ENCODE data around the gene PNPT1.

Gene PNPT1

GRCh38 chr2:55618025-55618274 is 75.7 kb downstream of the PNPT1 start:
- Histone ChIP-seq H3K9me3 (ENCODE audit: control insufficient read depth in 5 of 5, low read length in 5 of 5) (no peaks in the 10 kb centered on the region), H3K27ac (ENCODE audit: low read depth, low read length) (peak overlapping the region; percentile 99), H3K9ac (ENCODE audit: low read length in 5 of 5) (peak overlapping the region; percentile 96 to 100 (median 97)), H3K4me3 (ENCODE audit: low read depth in 1 of 5, low read length in 5 of 5) (peak overlapping the region; percentile 94 to 100 (median 99)), H3K27me3 (ENCODE audit: control insufficient read depth in 5 of 5, insufficient read depth in 4 of 5, low read length in 5 of 5) (no peaks in the 10 kb centered on the region), H3K4me1 (ENCODE audit: control insufficient read depth in 5 of 5, insufficient read depth in 5 of 5, low read length in 5 of 5) (peaks cover 6 to 62% (median 44%) of the 10 kb centered on the region in 5 donors), H3K36me3 (ENCODE audit: control insufficient read depth in 5 of 5, insufficient read depth in 5 of 5, low read length in 5 of 5) (peaks cover 9 to 21% (median 15%) of the 10 kb centered on the region in 5 donors)

- Histone ChIP-seq H3K36me3 (ENCODE audit: control insufficient read depth in 5 of 5, insufficient read depth in 5 of 5, low read length in 5 of 5) (peaks cover 11 to 22% (median 18%) of the 10 kb centered on the region in 5 donors), H3K9ac (ENCODE audit: low read length in 5 of 5) (peak within 1 kb of the TSS; percentile 99 to 100 (median 100)), H3K4me3 (ENCODE audit: low read depth in 1 of 5, low read length in 5 of 5) (peak within 1 kb of the TSS; percentile 99 to 100 (median 100)), H3K9me3 (ENCODE audit: control insufficient read depth in 5 of 5, low read length in 5 of 5) (no peaks in the 10 kb centered on the region), H3K27ac (ENCODE audit: low read depth, low read length) (peak within 1 kb of the TSS; percentile 99), H3K4me1 (ENCODE audit: control insufficient read depth in 5 of 5, insufficient read depth in 5 of 5, low read length in 5 of 5) (peaks cover 6 to 57% (median 44%) of the 10 kb centered on the region in 5 donors), H3K27me3 (ENCODE audit: control insufficient read depth in 5 of 5, insufficient read depth in 4 of 5, low read length in 5 of 5) (no peaks in the 10 kb centered on the region)
Observed at GRCh38 chr2:55617175-55618024, 76.2 kb downstream of the PNPT1 start, which contains the start of gene PPP4R3B. PPP4R3B (minus strand) TSS chr2:55617622; CDS start chr2:55617285, 337 bp downstream.

- peaks cover 6 to 52% (median 40%) of the 10 kb centered on the region in 5 donors for H3K4me1 ChIP-seq (ENCODE audit: control insufficient read depth in 5 of 5, insufficient read depth in 5 of 5, low read length in 5 of 5)
- H3K9ac ChIP-seq (ENCODE audit: low read length in 5 of 5): peak overlapping the region; percentile 99 to 100 (median 100)
Observed at GRCh38 chr2:55616551-55617174, 77.0 kb downstream of the PNPT1 start.

GRCh38 chr2:55611997-55612396 is 81.6 kb downstream of the PNPT1 start:
- H3K9ac ChIP-seq (ENCODE audit: low read length in 5 of 5): no peak overlapping the region
- H3K4me1 ChIP-seq (ENCODE audit: control insufficient read depth in 5 of 5, insufficient read depth in 5 of 5, low read length in 5 of 5): peaks cover 0 to 22% (median 17%) of the 10 kb centered on the region in 5 donors
- H3K4me3 ChIP-seq (ENCODE audit: low read depth in 1 of 5, low read length in 5 of 5): no peak overlapping the region
- H3K9me3 ChIP-seq (ENCODE audit: control insufficient read depth in 5 of 5, low read length in 5 of 5): no peaks in the 10 kb centered on the region
- no peaks in the 10 kb centered on the region for H3K27me3 ChIP-seq (ENCODE audit: control insufficient read depth in 5 of 5, insufficient read depth in 4 of 5, low read length in 5 of 5)
- peaks cover 21 to 33% (median 25%) of the 10 kb centered on the region in 5 donors for H3K36me3 ChIP-seq (ENCODE audit: control insufficient read depth in 5 of 5, insufficient read depth in 5 of 5, low read length in 5 of 5)
- no peak overlapping the region for H3K27ac ChIP-seq (ENCODE audit: low read depth, low read length)

More at GRCh38 chr2:55616551-55617174, 77.0 kb downstream of the PNPT1 start:
- Histone ChIP-seq H3K27ac (ENCODE audit: low read depth, low read length) (peak overlapping the region; percentile 99), H3K36me3 (ENCODE audit: control insufficient read depth in 5 of 5, insufficient read depth in 5 of 5, low read length in 5 of 5) (peaks cover 15 to 24% (median 17%) of the 10 kb centered on the region in 5 donors), H3K27me3 (ENCODE audit: control insufficient read depth in 5 of 5, insufficient read depth in 4 of 5, low read length in 5 of 5) (no peaks in the 10 kb centered on the region), H3K4me3 (ENCODE audit: low read depth in 1 of 5, low read length in 5 of 5) (peak overlapping the region; percentile 99 to 100 (median 100)), H3K9me3 (ENCODE audit: control insufficient read depth in 5 of 5, low read length in 5 of 5) (no peaks in the 10 kb centered on the region)

- Histone ChIP-seq H3K9ac (ENCODE audit: low read length in 5 of 5) (no peak overlapping the region), H3K27me3 (ENCODE audit: control insufficient read depth in 5 of 5, insufficient read depth in 4 of 5, low read length in 5 of 5) (no peaks in the 10 kb centered on the region), H3K36me3 (ENCODE audit: control insufficient read depth in 5 of 5, insufficient read depth in 5 of 5, low read length in 5 of 5) (peaks cover 21 to 33% (median 25%) of the 10 kb centered on the region in 5 donors), H3K9me3 (ENCODE audit: control insufficient read depth in 5 of 5, low read length in 5 of 5) (no peaks in the 10 kb centered on the region), H3K4me1 (ENCODE audit: control insufficient read depth in 5 of 5, insufficient read depth in 5 of 5, low read length in 5 of 5) (peaks cover 0 to 17% (median 13%) of the 10 kb centered on the region in 5 donors), H3K4me3 (ENCODE audit: low read depth in 1 of 5, low read length in 5 of 5) (no peak overlapping the region), H3K27ac (ENCODE audit: low read depth, low read length) (no peak overlapping the region)
Observed at GRCh38 chr2:55610954-55611743, 82.5 kb downstream of the PNPT1 start.

GRCh38 chr2:55609938-55610578 is 83.6 kb downstream of the PNPT1 start:
- Histone ChIP-seq H3K27ac (ENCODE audit: low read depth, low read length) (no peak overlapping the region), H3K9ac (ENCODE audit: low read length in 5 of 5) (peak overlapping the region in 2 of 5 donors; percentile 18 to 59), H3K36me3 (ENCODE audit: control insufficient read depth in 5 of 5, insufficient read depth in 5 of 5, low read length in 5 of 5) (peaks cover 19 to 33% (median 25%) of the 10 kb centered on the region in 5 donors), H3K4me3 (ENCODE audit: low read depth in 1 of 5, low read length in 5 of 5) (no peak overlapping the region), H3K4me1 (ENCODE audit: control insufficient read depth in 5 of 5, insufficient read depth in 5 of 5, low read length in 5 of 5) (peaks cover 0 to 6% (median 3%) of the 10 kb centered on the region in 5 donors), H3K9me3 (ENCODE audit: control insufficient read depth in 5 of 5, low read length in 5 of 5) (no peaks in the 10 kb centered on the region), H3K27me3 (ENCODE audit: control insufficient read depth in 5 of 5, insufficient read depth in 4 of 5, low read length in 5 of 5) (no peaks in the 10 kb centered on the region)

- no peaks in the 10 kb centered on the region for H3K9me3 ChIP-seq (ENCODE audit: control insufficient read depth in 5 of 5, low read length in 5 of 5)
- H3K4me1 ChIP-seq (ENCODE audit: control insufficient read depth in 5 of 5, insufficient read depth in 5 of 5, low read length in 5 of 5): peaks cover 0 to 5% (median 3%) of the 10 kb centered on the region in 5 donors
- H3K27me3 ChIP-seq (ENCODE audit: control insufficient read depth in 5 of 5, insufficient read depth in 4 of 5, low read length in 5 of 5): no peaks in the 10 kb centered on the region
- peaks cover 14 to 31% (median 17%) of the 10 kb centered on the region in 5 donors for H3K36me3 ChIP-seq (ENCODE audit: control insufficient read depth in 5 of 5, insufficient read depth in 5 of 5, low read length in 5 of 5)
- H3K9ac ChIP-seq (ENCODE audit: low read length in 5 of 5): no peak overlapping the region
- H3K4me3 ChIP-seq (ENCODE audit: low read depth in 1 of 5, low read length in 5 of 5): no peak overlapping the region
- H3K27ac ChIP-seq (ENCODE audit: low read depth, low read length): no peak overlapping the region
Observed at GRCh38 chr2:55609193-55609794, 84.3 kb downstream of the PNPT1 start.

GRCh38 chr2:55607717-55608116 is 85.9 kb downstream of the PNPT1 start:
- Histone ChIP-seq H3K4me3 (ENCODE audit: low read depth in 1 of 5, low read length in 5 of 5) (no peak overlapping the region), H3K9ac (ENCODE audit: low read length in 5 of 5) (no peak overlapping the region), H3K36me3 (ENCODE audit: control insufficient read depth in 5 of 5, insufficient read depth in 5 of 5, low read length in 5 of 5) (peaks cover 3 to 24% (median 17%) of the 10 kb centered on the region in 5 donors), H3K9me3 (ENCODE audit: control insufficient read depth in 5 of 5, low read length in 5 of 5) (no peaks in the 10 kb centered on the region), H3K27ac (ENCODE audit: low read depth, low read length) (no peak overlapping the region), H3K27me3 (ENCODE audit: control insufficient read depth in 5 of 5, insufficient read depth in 4 of 5, low read length in 5 of 5) (no peaks in the 10 kb centered on the region), H3K4me1 (ENCODE audit: control insufficient read depth in 5 of 5, insufficient read depth in 5 of 5, low read length in 5 of 5) (peaks cover 0 to 10% (median 3%) of the 10 kb centered on the region in 5 donors)

- H3K27ac ChIP-seq (ENCODE audit: low read depth, low read length): no peak overlapping the region
- no peak overlapping the region for H3K4me3 ChIP-seq (ENCODE audit: low read depth in 1 of 5, low read length in 5 of 5)
- H3K9me3 ChIP-seq (ENCODE audit: control insufficient read depth in 5 of 5, low read length in 5 of 5): no peaks in the 10 kb centered on the region
- H3K27me3 ChIP-seq (ENCODE audit: control insufficient read depth in 5 of 5, insufficient read depth in 4 of 5, low read length in 5 of 5): no peaks in the 10 kb centered on the region
- peaks cover 0 to 5% (median 0%) of the 10 kb centered on the region in 5 donors for H3K4me1 ChIP-seq (ENCODE audit: control insufficient read depth in 5 of 5, insufficient read depth in 5 of 5, low read length in 5 of 5)
- no peak overlapping the region for H3K9ac ChIP-seq (ENCODE audit: low read length in 5 of 5)
- peaks cover 4 to 19% (median 12%) of the 10 kb centered on the region in 5 donors for H3K36me3 ChIP-seq (ENCODE audit: control insufficient read depth in 5 of 5, insufficient read depth in 5 of 5, low read length in 5 of 5)
Observed at GRCh38 chr2:55604027-55604565, 89.5 kb downstream of the PNPT1 start.
